ENCODE measurements around the gene BUD31. TPM values are rescaled to one million over a fixed set of nuclear protein-coding genes. Genes with fewer than 3 reads are reported as not detected.

BUD31 gene
- 136 to 147 TPM (median 142 TPM) in 5 replicates for total RNA-seq (2022; extraction: Qiagen RNA extraction)

DNA sequence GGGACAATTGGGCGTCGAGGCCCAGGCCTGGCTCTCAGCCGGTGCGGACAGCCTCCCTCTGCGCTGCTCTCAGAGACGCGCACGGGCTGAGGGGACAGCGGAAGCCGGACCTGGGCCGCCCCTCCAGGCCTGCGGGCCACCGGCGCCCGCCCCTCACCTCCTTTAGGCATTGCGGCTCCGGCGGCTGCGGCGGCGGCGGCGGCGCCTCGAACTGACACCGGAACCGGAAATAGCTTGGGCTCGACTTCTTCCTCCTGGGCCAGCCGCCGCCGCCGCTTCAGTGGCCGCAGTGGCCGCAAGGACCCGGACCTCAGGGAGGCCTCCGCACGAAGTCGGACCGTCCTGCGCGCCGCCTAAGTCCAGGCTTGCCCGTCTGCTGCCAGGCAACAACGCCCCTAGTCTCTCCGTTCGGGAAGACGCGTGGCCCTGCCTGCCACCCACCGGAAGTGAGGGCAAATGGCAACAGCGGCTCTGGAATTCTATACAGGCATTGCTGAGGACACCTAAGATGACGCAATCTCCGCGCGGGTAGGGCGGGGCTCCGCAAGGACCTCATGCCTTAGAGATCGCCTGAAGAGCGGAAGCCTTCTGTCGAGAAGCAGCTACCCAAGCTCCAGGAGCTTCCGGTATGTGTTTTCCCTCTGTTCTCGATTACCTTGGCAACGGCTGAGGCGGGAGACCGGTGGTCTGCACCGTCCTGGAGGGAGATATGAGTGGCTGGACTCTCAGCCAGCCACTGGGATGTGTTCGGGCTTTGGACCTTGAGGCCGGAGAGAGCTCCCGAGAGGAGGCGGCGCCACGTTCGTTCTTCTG lies at the start of gene BUD31, which contains the start of gene PDAP1:
BUD31 (plus strand) TSS at position 591 of the 813 bp plus-strand sequence. CDS start 2,124 bp downstream, outside the sequence.
PDAP1 (minus strand) TSS at position 219 of the 813 bp plus-strand sequence; CDS start at position 170, 49 bp downstream.

GRCh38 chr7:99374111-99375064 lies 34.4 kb upstream of the BUD31 start, which contains the start of gene ARPC1B:
TSS of gene ARPC1B (plus strand) at chr7:99374730. CDS start at chr7:99385715, 10,985 bp downstream.

DNA sequence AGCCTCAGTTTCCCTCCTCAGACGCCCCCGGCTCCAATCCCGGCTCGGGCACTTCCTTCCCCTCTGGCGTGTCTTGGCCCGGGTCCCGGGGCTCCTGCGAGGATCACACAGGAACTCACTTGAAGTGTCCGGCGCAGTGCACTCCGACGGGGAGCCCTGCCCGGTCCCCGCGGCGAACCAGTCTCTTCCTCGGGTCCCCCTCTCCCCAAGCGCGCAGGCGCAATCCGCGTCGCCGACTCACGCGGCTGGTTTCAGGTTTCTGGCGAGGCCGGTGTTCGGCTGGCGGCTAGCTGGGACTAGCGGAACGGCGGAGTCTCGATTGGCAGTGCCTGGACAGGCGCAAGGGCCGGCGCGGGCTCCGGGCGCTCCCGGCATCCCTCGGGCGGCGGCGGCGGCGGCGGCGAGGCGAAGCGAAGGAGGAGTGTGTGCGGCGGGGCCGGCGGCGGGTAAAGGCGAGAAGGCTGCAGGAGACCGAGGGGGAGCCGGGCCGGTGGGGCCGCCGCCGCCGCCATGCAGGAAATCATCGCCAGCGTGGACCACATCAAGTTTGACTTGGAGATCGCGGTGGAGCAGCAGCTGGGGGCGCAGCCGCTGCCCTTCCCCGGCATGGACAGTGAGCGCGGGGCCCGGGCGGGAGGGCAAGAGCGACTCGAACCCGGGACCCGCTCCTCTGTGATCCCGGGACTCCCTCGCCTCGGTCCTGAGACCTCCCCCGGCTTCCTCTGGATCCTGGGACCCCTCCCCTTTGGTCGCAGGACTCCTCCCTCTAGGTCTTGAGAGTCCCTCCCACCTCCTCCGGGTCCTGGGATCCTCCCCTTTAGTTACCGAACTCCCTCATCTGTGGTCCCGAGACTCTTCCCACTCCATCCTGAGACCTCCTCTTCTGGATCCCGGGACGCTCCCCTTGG lies 30.1 kb downstream of the BUD31 start, which contains the start of the genes CPSF4 and PTCD1:
CPSF4 (plus strand) TSS at position 371 of the 908 bp plus-strand sequence; CDS start at position 511, 140 bp downstream.
PTCD1 (minus strand) TSS at position 226 of the 908 bp plus-strand sequence. CDS start 3,556 bp downstream, outside the sequence.

Other genes starting within 250 kb of the BUD31 start
- 0.97 to 1.5 TPM (median 1.2 TPM) in 5 replicates for gene KPNA7, start 200.9 kb upstream of the BUD31 start, total RNA-seq (2022; extraction: Qiagen RNA extraction)
- gene MYH16, start 136.1 kb upstream of the BUD31 start, total RNA-seq (2022; extraction: Qiagen RNA extraction) = 0.23 to 0.57 TPM (median 0.36 TPM) in 5 replicates
- gene ARPC1A, start 83.1 kb upstream of the BUD31 start, total RNA-seq (2022; extraction: Qiagen RNA extraction) = 118 to 141 TPM (median 124 TPM) in 5 replicates
- 276 to 303 TPM (median 289 TPM) in 5 replicates for gene ARPC1B, start 34.2 kb upstream of the BUD31 start, total RNA-seq (2022; extraction: Qiagen RNA extraction)
- 170 to 212 TPM (median 175 TPM) in 5 replicates for gene PDAP1, start 372 bp upstream of the BUD31 start, total RNA-seq (2022; extraction: Qiagen RNA extraction)
- gene PTCD1, start 29.8 kb downstream of the BUD31 start, total RNA-seq (2022; extraction: Qiagen RNA extraction) = 5.4 to 9.1 TPM (median 6.6 TPM) in 5 replicates
- gene CPSF4, start 30.0 kb downstream of the BUD31 start, total RNA-seq (2022; extraction: Qiagen RNA extraction) = 33.6 to 45.5 TPM (median 41.0 TPM) in 5 replicates
- gene ATP5MF, start 57.2 kb downstream of the BUD31 start, total RNA-seq (2022; extraction: Qiagen RNA extraction) = 891 to 1,436 TPM (median 906 TPM) in 5 replicates
- 7.1 to 9.6 TPM (median 9.5 TPM) in 5 replicates for gene ZNF789, start 63.9 kb downstream of the BUD31 start, total RNA-seq (2022; extraction: Qiagen RNA extraction)
- 15.9 to 18.8 TPM (median 17.9 TPM) in 5 replicates for gene ZNF394, start 91.3 kb downstream of the BUD31 start, total RNA-seq (2022; extraction: Qiagen RNA extraction)
- gene ZKSCAN5, start 95.7 kb downstream of the BUD31 start, total RNA-seq (2022; extraction: Qiagen RNA extraction) = 8.9 to 10.1 TPM (median 9.2 TPM) in 5 replicates
- 4.2 to 6.7 TPM (median 6.2 TPM) in 5 replicates for gene FAM200A, start 143.1 kb downstream of the BUD31 start, total RNA-seq (2022; extraction: Qiagen RNA extraction)
- gene ZNF655, start 149.7 kb downstream of the BUD31 start, total RNA-seq (2022; extraction: Qiagen RNA extraction) = 52.5 to 59.0 TPM (median 54.6 TPM) in 5 replicates
- 0.38 to 1.2 TPM (median 0.84 TPM) in 5 replicates for gene TMEM225B, start 189.3 kb downstream of the BUD31 start, total RNA-seq (2022; extraction: Qiagen RNA extraction)
- gene ZSCAN25, start 208.0 kb downstream of the BUD31 start, total RNA-seq (2022; extraction: Qiagen RNA extraction) = 7.3 to 10.2 TPM (median 8.9 TPM) in 5 replicates